ENCODE measurements around the gene LLCFC1. TPM values are rescaled to one million over a fixed set of nuclear protein-coding genes. Genes with fewer than 3 reads are reported as not detected.
"Not testable (repeated sequence)": the region's sequence is repeated elsewhere in the genome, so short reads cannot be mapped to it uniquely, and the experiment has no call there.

LLCFC1 gene
- total and polyA plus RNA-seq, 4 donors = not detected

- intact Hi-C loops (cut with DNase I) = no loop called here
- Histone ChIP-seq H3K4me1 (ENCODE audit: control insufficient read depth in 1 of 2, insufficient read depth in 2 of 2, low read length in 2 of 2) (no peaks in the 10 kb centered on the region), H3K4me3 (ENCODE audit: low read length in 2 of 2) (no peak within 1 kb of the TSS), H3K27me3 (ENCODE audit: control insufficient read depth in 1 of 2, insufficient read depth in 2 of 2, low read length in 1 of 2) (peaks cover 0 to 3% of the 10 kb centered on the region in 2 donors), H3K9me3 (ENCODE audit: control insufficient read depth, low read length) (peaks cover 1% of the 10 kb centered on the region), H3K27ac (ENCODE audit: low read depth in 1 of 2, low read length in 2 of 2) (no peak within 1 kb of the TSS), H3K36me3 (ENCODE audit: control insufficient read depth in 1 of 2, insufficient read depth in 2 of 2, low read length in 1 of 2) (no peaks in the 10 kb centered on the region)
- no peak for ATAC-seq (ENCODE audit: low FRiP score)
- 75 to 77% methylated on average over 9 of the region's 9 CpGs for WGBS, 2 donors
- no peak for DNase-seq
These were observed 23.0 kb downstream of the LLCFC1 start, which contains the start of gene KEL for GRCh38 chr7:142961973-142962926. Gene KEL (minus strand): TSS chr7:142962363. CDS start chr7:142962206, 157 bp downstream.

GRCh38 chr7:142962991-142963390 lies 23.7 kb downstream of the LLCFC1 start:
- Histone ChIP-seq H3K9me3 (ENCODE audit: control insufficient read depth, low read length) (peaks cover 1% of the 10 kb centered on the region), H3K36me3 (ENCODE audit: control insufficient read depth in 1 of 2, insufficient read depth in 2 of 2, low read length in 1 of 2) (no peaks in the 10 kb centered on the region), H3K27me3 (ENCODE audit: control insufficient read depth in 1 of 2, insufficient read depth in 2 of 2, low read length in 1 of 2) (peaks cover 0 to 3% of the 10 kb centered on the region in 2 donors), H3K27ac (ENCODE audit: low read depth in 1 of 2, low read length in 2 of 2) (no peak overlapping the region), H3K4me3 (ENCODE audit: low read length in 2 of 2) (no peak overlapping the region), H3K4me1 (ENCODE audit: control insufficient read depth in 1 of 2, insufficient read depth in 2 of 2, low read length in 2 of 2) (no peaks in the 10 kb centered on the region)
- intact Hi-C loops (cut with DNase I) = no loop called here
- no peak for DNase-seq
- no peak for ATAC-seq (ENCODE audit: low FRiP score)
- 19 to 45% methylated on average over 1 of the region's 1 CpG for WGBS, 2 donors

- no peak for DNase-seq
- no peak overlapping the region for H3K27ac ChIP-seq (ENCODE audit: low read depth in 1 of 2, low read length in 2 of 2)
- 80 to 81% methylated on average over 2 of the region's 2 CpGs for whole genome bisulfite sequencing, 2 donors
- ATAC-seq (ENCODE audit: low FRiP score) = no peak
- no peaks in the 10 kb centered on the region for H3K4me1 ChIP-seq (ENCODE audit: control insufficient read depth in 1 of 2, insufficient read depth in 2 of 2, low read length in 2 of 2)
- intact Hi-C loops (cut with DNase I) = loop anchor here in 1 of 2 donors (2.0 kb wide), 1 partner anchor 19 kb away; no protein-coding TSS in a partner anchor
- H3K4me3 ChIP-seq (ENCODE audit: low read length in 2 of 2) = no peak overlapping the region
- peaks cover 1% of the 10 kb centered on the region for H3K9me3 ChIP-seq (ENCODE audit: control insufficient read depth, low read length)
- H3K36me3 ChIP-seq (ENCODE audit: control insufficient read depth in 1 of 2, insufficient read depth in 2 of 2, low read length in 1 of 2) = no peaks in the 10 kb centered on the region
- H3K27me3 ChIP-seq (ENCODE audit: control insufficient read depth in 1 of 2, insufficient read depth in 2 of 2, low read length in 1 of 2) = peaks cover 0 to 3% of the 10 kb centered on the region in 2 donors
These were observed 24.7 kb downstream of the LLCFC1 start for GRCh38 chr7:142963993-142964392.

- 74 to 79% methylated on average over 6 of the region's 6 CpGs for WGBS, 2 donors
- Histone ChIP-seq H3K36me3 (ENCODE audit: control insufficient read depth in 1 of 2, insufficient read depth in 2 of 2, low read length in 1 of 2) (no peaks in the 10 kb centered on the region), H3K27me3 (ENCODE audit: control insufficient read depth in 1 of 2, insufficient read depth in 2 of 2, low read length in 1 of 2) (peaks cover 0 to 3% of the 10 kb centered on the region in 2 donors), H3K4me3 (ENCODE audit: low read length in 2 of 2) (no peak overlapping the region), H3K9me3 (ENCODE audit: control insufficient read depth, low read length) (peaks cover 1% of the 10 kb centered on the region), H3K27ac (ENCODE audit: low read depth in 1 of 2, low read length in 2 of 2) (no peak overlapping the region), H3K4me1 (ENCODE audit: control insufficient read depth in 1 of 2, insufficient read depth in 2 of 2, low read length in 2 of 2) (no peaks in the 10 kb centered on the region)
- intact Hi-C loops (cut with DNase I) = loop anchor here in 1 of 2 donors (2.0 kb wide), 1 partner anchor 20 kb away; no protein-coding TSS in a partner anchor
- ATAC-seq (ENCODE audit: low FRiP score) = no peak
- DNase-seq = no peak
These were observed 25.4 kb downstream of the LLCFC1 start for GRCh38 chr7:142964502-142965246.

- H3K27me3 ChIP-seq (ENCODE audit: control insufficient read depth in 1 of 2, insufficient read depth in 2 of 2, low read length in 1 of 2) = peaks cover 0 to 3% of the 10 kb centered on the region in 2 donors
- DNase-seq (no peak), ATAC-seq (ENCODE audit: low FRiP score) (no peak)
- no peaks in the 10 kb centered on the region for H3K36me3 ChIP-seq (ENCODE audit: control insufficient read depth in 1 of 2, insufficient read depth in 2 of 2, low read length in 1 of 2)
- intact Hi-C loops (cut with DNase I) = no loop called here
- no peak overlapping the region for H3K4me3 ChIP-seq (ENCODE audit: low read length in 2 of 2)
- H3K27ac ChIP-seq (ENCODE audit: low read depth in 1 of 2, low read length in 2 of 2) = no peak overlapping the region
- peaks cover 1% of the 10 kb centered on the region for H3K9me3 ChIP-seq (ENCODE audit: control insufficient read depth, low read length)
- no peaks in the 10 kb centered on the region for H3K4me1 ChIP-seq (ENCODE audit: control insufficient read depth in 1 of 2, insufficient read depth in 2 of 2, low read length in 2 of 2)
- WGBS, 2 donors = 82 to 87% methylated on average over 4 of the region's 4 CpGs
These were observed 28.9 kb downstream of the LLCFC1 start for GRCh38 chr7:142968229-142968628.

- Histone ChIP-seq H3K27ac (ENCODE audit: low read depth in 1 of 2, low read length in 2 of 2) (no peak overlapping the region), H3K9me3 (ENCODE audit: control insufficient read depth, low read length) (peaks cover 1% of the 10 kb centered on the region), H3K36me3 (ENCODE audit: control insufficient read depth in 1 of 2, insufficient read depth in 2 of 2, low read length in 1 of 2) (no peaks in the 10 kb centered on the region), H3K4me3 (ENCODE audit: low read length in 2 of 2) (no peak overlapping the region), H3K4me1 (ENCODE audit: control insufficient read depth in 1 of 2, insufficient read depth in 2 of 2, low read length in 2 of 2) (no peaks in the 10 kb centered on the region), H3K27me3 (ENCODE audit: control insufficient read depth in 1 of 2, insufficient read depth in 2 of 2, low read length in 1 of 2) (peaks cover 0 to 3% of the 10 kb centered on the region in 2 donors)
- no peak for DNase-seq
- no peak for ATAC-seq (ENCODE audit: low FRiP score)
- 41 to 50% methylated on average over 4 of the region's 4 CpGs for WGBS, 2 donors
- intact Hi-C loops (cut with DNase I) = no loop called here
These were observed 29.9 kb downstream of the LLCFC1 start for GRCh38 chr7:142969183-142969582.

- Histone ChIP-seq H3K4me1 (ENCODE audit: control insufficient read depth in 1 of 2, insufficient read depth in 2 of 2, low read length in 2 of 2) (no peaks in the 10 kb centered on the region), H3K27ac (ENCODE audit: low read depth in 1 of 2, low read length in 2 of 2) (no peak overlapping the region), H3K9me3 (ENCODE audit: control insufficient read depth, low read length) (no peaks in the 10 kb centered on the region), H3K36me3 (ENCODE audit: control insufficient read depth in 1 of 2, insufficient read depth in 2 of 2, low read length in 1 of 2) (no peaks in the 10 kb centered on the region), H3K27me3 (ENCODE audit: control insufficient read depth in 1 of 2, insufficient read depth in 2 of 2, low read length in 1 of 2) (no peaks in the 10 kb centered on the region), H3K4me3 (ENCODE audit: low read length in 2 of 2) (no peak overlapping the region)
- WGBS, 2 donors = 71 to 81% methylated on average over 3 of the region's 3 CpGs
- no peak for DNase-seq
- intact Hi-C loops (cut with DNase I) = no loop called here
- no peak for ATAC-seq (ENCODE audit: low FRiP score)
These were observed 35.3 kb downstream of the LLCFC1 start for GRCh38 chr7:142974626-142975025.

- H3K27me3 ChIP-seq (ENCODE audit: control insufficient read depth in 1 of 2, insufficient read depth in 2 of 2, low read length in 1 of 2); intact Hi-C loops (cut with DNase I); ATAC-seq (ENCODE audit: low FRiP score): not testable (repeated sequence)
These were observed 39.1 kb downstream of the LLCFC1 start for GRCh38 chr7:142978402-142978801.

More at GRCh38 chr7:142978402-142978801, 39.1 kb downstream of the LLCFC1 start:
- 81 to 85% methylated on average over 4 of the region's 4 CpGs for WGBS, 2 donors
- not testable (repeated sequence) for H3K36me3 ChIP-seq (ENCODE audit: control insufficient read depth in 1 of 2, insufficient read depth in 2 of 2, low read length in 1 of 2); DNase-seq; H3K27ac ChIP-seq (ENCODE audit: low read depth in 1 of 2, low read length in 2 of 2); H3K4me3 ChIP-seq (ENCODE audit: low read length in 2 of 2); H3K9me3 ChIP-seq (ENCODE audit: control insufficient read depth, low read length); H3K4me1 ChIP-seq (ENCODE audit: control insufficient read depth in 1 of 2, insufficient read depth in 2 of 2, low read length in 2 of 2)
